HG03378 (cell line): Measurements from ENCODE around the gene ANK3.
"Not testable (repeated sequence)": the region's sequence is repeated elsewhere in the genome, so short reads cannot be mapped to it uniquely, and the experiment has no call there.

Source experiments
- ATAC-seq: cut with Tn5 transposase; IDR thresholded peaks from one replicate; pipeline ENCODE4 v1.9.1; 2021; ENCODE audit warnings: mild to moderate bottlenecking, moderate library complexity; ENCODE audit not compliant: unreplicated experiment

Gene ANK3

GRCh38 chr10:60043561-60044241, 346.0 kb downstream of the ANK3 start:
- ATAC-seq = no peak

GRCh38 chr10:60042914-60043313, 346.8 kb downstream of the ANK3 start:
- ATAC-seq = no peak

- no peak for ATAC-seq
Measured at GRCh38 chr10:60042262-60042661, 347.4 kb downstream of the ANK3 start.

GRCh38 chr10:60041489-60042133, 348.1 kb downstream of the ANK3 start:
- no peak for ATAC-seq

- no peak for ATAC-seq
Measured at GRCh38 chr10:60040014-60040662, 349.5 kb downstream of the ANK3 start.

- peak; percentile 35 for ATAC-seq
Measured at GRCh38 chr10:60035984-60036383, 353.7 kb downstream of the ANK3 start.

- not testable (repeated sequence) for ATAC-seq
Measured at GRCh38 chr10:60035375-60035774, 354.3 kb downstream of the ANK3 start.

GRCh38 chr10:60032723-60033122, 357.0 kb downstream of the ANK3 start:
- peak; percentile 64 for ATAC-seq

GRCh38 chr10:60031664-60032063, 358.0 kb downstream of the ANK3 start:
- peak; percentile 63 for ATAC-seq

GRCh38 chr10:60031183-60031582, 358.5 kb downstream of the ANK3 start:
- ATAC-seq = no peak

GRCh38 chr10:60029475-60029874, 360.2 kb downstream of the ANK3 start:
- no peak for ATAC-seq

GRCh38 chr10:60028081-60028480, 361.6 kb downstream of the ANK3 start:
- ATAC-seq = no peak

GRCh38 chr10:60025279-60025678, 364.4 kb downstream of the ANK3 start:
- no peak for ATAC-seq

GRCh38 chr10:60024506-60024905, 365.2 kb downstream of the ANK3 start:
- ATAC-seq = no peak

GRCh38 chr10:60023155-60023877, 366.4 kb downstream of the ANK3 start:
- no peak for ATAC-seq

GRCh38 chr10:60021361-60021760, 368.3 kb downstream of the ANK3 start:
- no peak for ATAC-seq

- no peak for ATAC-seq
Measured at GRCh38 chr10:60016794-60017193, 372.9 kb downstream of the ANK3 start.

- ATAC-seq = no peak
Measured at GRCh38 chr10:60009710-60010383, 379.8 kb downstream of the ANK3 start.

- ATAC-seq = no peak
Measured at GRCh38 chr10:60009276-60009675, 380.4 kb downstream of the ANK3 start.

- ATAC-seq = no peak
Measured at GRCh38 chr10:60008816-60009215, 380.9 kb downstream of the ANK3 start.

GRCh38 chr10:60006062-60006461, 383.6 kb downstream of the ANK3 start:
- ATAC-seq = no peak
